GM12872 (cell line): ENCODE results near the gene PPY.

Source experiments
- CTCF ChIP-seq: IDR thresholded peaks from 3 replicates; pipeline ENCODE4 v1.5.1; 2011; ENCODE audit warnings: low read depth, mild to moderate bottlenecking, low read length, moderate library complexity; ENCODE audit not compliant: insufficient read depth

Gene PPY

GRCh38 chr17:43956222-43956621, 13.9 kb upstream of the PPY start:
- no peak for TF ChIP-seq CTCF

GRCh38 chr17:43953746-43954145, 11.5 kb upstream of the PPY start, which contains the start of gene PYY:
TSS of gene PYY (minus strand) at chr17:43953940. CDS start at chr17:43953483, 457 bp downstream.
- TF ChIP-seq CTCF, result no peak

- TF ChIP-seq CTCF, result no peak
Observed at GRCh38 chr17:43952724-43953666, 10.7 kb upstream of the PPY start.

- no peak for TF ChIP-seq CTCF
Observed at GRCh38 chr17:43952351-43952723, 10.1 kb upstream of the PPY start.

GRCh38 chr17:43951750-43952149, 9.5 kb upstream of the PPY start:
- no peak for TF ChIP-seq CTCF

GRCh38 chr17:43950554-43950953, 8.3 kb upstream of the PPY start:
- TF ChIP-seq CTCF, result no peak

GRCh38 chr17:43949781-43950180, 7.5 kb upstream of the PPY start:
- no peak for TF ChIP-seq CTCF
